Nephron (organoid): ENCODE results near the gene CAPG.

Experiments used
- H3K27ac Mint-ChIP-seq, 3 experiments: 2 replicates each; pipeline ENCODE4 v1.8.0; 2020; ENCODE audit warnings: mixed read lengths in 3 of 3, mild to moderate bottlenecking in 2 of 3, moderate library complexity in 1 of 3
- H3K27me3 Mint-ChIP-seq: 2 replicates; pipeline ENCODE4 v1.8.0; 2021; ENCODE audit warnings: low read depth, mild to moderate bottlenecking, moderate library complexity, mixed read lengths
- H3K36me3 Mint-ChIP-seq: 2 replicates; pipeline ENCODE4 v1.8.0; 2020; ENCODE audit warnings: low read depth, mixed read lengths
- H3K4me1 Mint-ChIP-seq: 2 replicates; pipeline ENCODE4 v1.8.0; 2020; ENCODE audit warnings: mixed read lengths
- H3K4me3 Mint-ChIP-seq, 3 experiments: 2 replicates each; pipeline ENCODE4 v1.8.0; 2020; ENCODE audit warnings: mild to moderate bottlenecking in 3 of 3, mixed read lengths in 3 of 3, moderate library complexity in 2 of 3
- H3K9me3 Mint-ChIP-seq: 2 replicates; pipeline ENCODE4 v1.8.0; 2020; ENCODE audit warnings: mixed read lengths
- CTCF ChIP-seq, 3 experiments: fragments of 200-600 bp; sonication (generic); IDR thresholded peaks; one replicate each; pipeline ENCODE4 v1.5.0; 2021; ENCODE audit warnings: antibody characterized with exemption in 3 of 3; ENCODE audit not compliant: unreplicated experiment in 3 of 3

Gene CAPG

GRCh38 chr2:85397925-85398331 lies 12.2 kb downstream of the CAPG start:
- no peak overlapping the region for H3K4me3 Mint-ChIP-seq
- no peak for TF ChIP-seq CTCF (IDR thresholded peaks at IDR 0.05; ENCODE audit: unreplicated experiment in 3 of 3)
- peaks cover 7% of the 10 kb centered on the region for H3K4me1 Mint-ChIP-seq
- H3K36me3 Mint-ChIP-seq, result peaks cover 4% of the 10 kb centered on the region
- H3K27me3 Mint-ChIP-seq, result no peaks in the 10 kb centered on the region
- H3K27ac Mint-ChIP-seq, result peak overlapping the region in 1 of 3 experiments; percentile 19
- peaks cover 4% of the 10 kb centered on the region for H3K9me3 Mint-ChIP-seq

- H3K9me3 Mint-ChIP-seq, result no peaks in the 10 kb centered on the region
- H3K27ac Mint-ChIP-seq, result peak overlapping the region; percentile 84 to 91 (median 87)
- peak overlapping the region in 1 of 3 experiments; percentile 55 for H3K4me3 Mint-ChIP-seq
- H3K27me3 Mint-ChIP-seq, result no peaks in the 10 kb centered on the region
- H3K4me1 Mint-ChIP-seq, result peaks cover 7% of the 10 kb centered on the region
- H3K36me3 Mint-ChIP-seq, result no peaks in the 10 kb centered on the region
- TF ChIP-seq CTCF (IDR thresholded peaks at IDR 0.05; ENCODE audit: unreplicated experiment in 3 of 3), result no peak
These were observed 13.4 kb downstream of the CAPG start for GRCh38 chr2:85396531-85397470.

GRCh38 chr2:85395912-85396475 lies 14.2 kb downstream of the CAPG start:
- no peaks in the 10 kb centered on the region for H3K9me3 Mint-ChIP-seq
- no peaks in the 10 kb centered on the region for H3K36me3 Mint-ChIP-seq
- TF ChIP-seq CTCF (IDR thresholded peaks at IDR 0.05; ENCODE audit: unreplicated experiment in 3 of 3), result no peak
- no peak overlapping the region for H3K4me3 Mint-ChIP-seq
- peaks cover 7% of the 10 kb centered on the region for H3K4me1 Mint-ChIP-seq
- H3K27ac Mint-ChIP-seq, result peak overlapping the region; percentile 84 to 91 (median 87)
- H3K27me3 Mint-ChIP-seq, result no peaks in the 10 kb centered on the region

- no peak overlapping the region for H3K27ac Mint-ChIP-seq
- no peaks in the 10 kb centered on the region for H3K9me3 Mint-ChIP-seq
- no peak overlapping the region for H3K4me3 Mint-ChIP-seq
- H3K4me1 Mint-ChIP-seq, result peaks cover 7% of the 10 kb centered on the region
- peaks cover under 1% of the 10 kb centered on the region for H3K36me3 Mint-ChIP-seq
- H3K27me3 Mint-ChIP-seq, result no peaks in the 10 kb centered on the region
- no peak for TF ChIP-seq CTCF (IDR thresholded peaks at IDR 0.05; ENCODE audit: unreplicated experiment in 3 of 3)
These were observed 15.2 kb downstream of the CAPG start for GRCh38 chr2:85394976-85395375.

- peaks cover 5% of the 10 kb centered on the region for H3K36me3 Mint-ChIP-seq
- no peaks in the 10 kb centered on the region for H3K27me3 Mint-ChIP-seq
- no peak for TF ChIP-seq CTCF (IDR thresholded peaks at IDR 0.05; ENCODE audit: unreplicated experiment in 3 of 3)
- peaks cover 7% of the 10 kb centered on the region for H3K4me1 Mint-ChIP-seq
- no peak overlapping the region for H3K4me3 Mint-ChIP-seq
- no peak overlapping the region for H3K27ac Mint-ChIP-seq
- H3K9me3 Mint-ChIP-seq, result no peaks in the 10 kb centered on the region
These were observed 15.9 kb downstream of the CAPG start for GRCh38 chr2:85394261-85394681.
